Astrocyte (in vitro differentiated cells and primary cell): ENCODE data around the gene XCR1. TPM values are rescaled to one million over a fixed set of nuclear protein-coding genes. Genes with fewer than 3 reads are reported as not detected.

Experiments
- DNase-seq: peaks from one replicate; pipeline ENCODE4 v3.0.0-alpha.2; 2010; ENCODE audit warnings: low read depth
- FAIRE-seq: peaks from 2 replicates; lab custom pipeline; 2011; peaks lifted over from hg19 to GRCh38; lab: Jason Lieb, UNC
- H2AFZ ChIP-seq: 2 replicates; pipeline ENCODE4 v1.6.0; 2012; ENCODE audit warnings: low read depth, low read length, inconsistent platforms
- H3K27ac ChIP-seq: 2 replicates; pipeline ENCODE4 v1.5.1; 2011; ENCODE audit warnings: low read depth, low read length, inconsistent platforms
- H3K27me3 ChIP-seq: 2 replicates; pipeline ENCODE4 v1.6.0; 2011; ENCODE audit warnings: low read length, inconsistent platforms; ENCODE audit not compliant: insufficient read depth
- H3K36me3 ChIP-seq: 2 replicates; pipeline ENCODE4 v1.5.1; 2011; ENCODE audit warnings: low read length, inconsistent platforms; ENCODE audit not compliant: insufficient read depth
- H3K4me1 ChIP-seq: 2 replicates; pipeline ENCODE4 v1.5.1; 2011; ENCODE audit warnings: low read length, inconsistent platforms; ENCODE audit not compliant: insufficient read depth
- H3K4me2 ChIP-seq: 2 replicates; pipeline ENCODE4 v1.6.0; 2012; ENCODE audit warnings: low read length, inconsistent platforms
- H3K4me3 ChIP-seq: 2 replicates; pipeline ENCODE4 v1.5.1; 2011; ENCODE audit warnings: low read depth, mild to moderate bottlenecking, low read length, inconsistent platforms; ENCODE audit not compliant: insufficient read depth
- H3K79me2 ChIP-seq: 2 replicates; pipeline ENCODE4 v1.6.0; 2012; ENCODE audit warnings: mild to moderate bottlenecking, low read length, inconsistent platforms; ENCODE audit not compliant: insufficient read depth
- H3K9ac ChIP-seq: 2 replicates; pipeline ENCODE4 v1.6.0; 2012; ENCODE audit warnings: mild to moderate bottlenecking, low read length, inconsistent platforms
- H3K9me3 ChIP-seq: 2 replicates; pipeline ENCODE4 v1.5.1; 2012; ENCODE audit warnings: low read depth, mild to moderate bottlenecking, low read length, inconsistent platforms; ENCODE audit not compliant: insufficient read depth
- H4K20me1 ChIP-seq: 2 replicates; pipeline ENCODE4 v1.6.0; 2012; ENCODE audit warnings: low read length, inconsistent platforms; ENCODE audit not compliant: insufficient read depth
- H3K27ac Mint-ChIP-seq: one replicate; pipeline ENCODE4 v1.8.0; 2021; ENCODE audit warnings: mild to moderate bottlenecking, mixed read lengths; ENCODE audit not compliant: unreplicated experiment
- H3K27me3 Mint-ChIP-seq: one replicate; pipeline ENCODE4 v1.8.0; 2021; ENCODE audit warnings: low read depth, mixed read lengths; ENCODE audit not compliant: unreplicated experiment
- H3K36me3 Mint-ChIP-seq: one replicate; pipeline ENCODE4 v1.8.0; 2021; ENCODE audit warnings: low read depth, mixed read lengths; ENCODE audit not compliant: unreplicated experiment
- H3K4me1 Mint-ChIP-seq: one replicate; pipeline ENCODE4 v1.8.0; 2021; ENCODE audit warnings: low read depth, mixed read lengths; ENCODE audit not compliant: unreplicated experiment
- H3K4me3 Mint-ChIP-seq: one replicate; pipeline ENCODE4 v1.8.0; 2021; ENCODE audit warnings: mild to moderate bottlenecking, moderate library complexity, mixed read lengths; ENCODE audit not compliant: unreplicated experiment
- H3K9me3 Mint-ChIP-seq: one replicate; pipeline ENCODE4 v1.8.0; 2021; ENCODE audit warnings: mild to moderate bottlenecking, mixed read lengths; ENCODE audit not compliant: unreplicated experiment
- EZH2 ChIP-seq: IDR thresholded peaks from 2 replicates; pipeline ENCODE4 v1.6.1; 2012; ENCODE audit warnings: mild to moderate bottlenecking, low read length, inconsistent platforms; ENCODE audit not compliant: insufficient read depth
- total RNA-seq: library from RNA; stranded (reverse); gene quantifications from 2 replicates; pipeline ENCODE4 v1.2.1, GENCODE V29; 2021
- TF ChIP-seq, protein P1 (sequence below): IDR thresholded peaks from 2 replicates; pipeline ENCODE4 v1.5.1; 2011; ENCODE audit warnings: low read depth, mild to moderate bottlenecking, inconsistent platforms, low read length, moderate library complexity; ENCODE audit not compliant: insufficient read depth

The XCR1 gene
- total RNA-seq, 1 donor from 2014 or later, result not detected

DNA sequence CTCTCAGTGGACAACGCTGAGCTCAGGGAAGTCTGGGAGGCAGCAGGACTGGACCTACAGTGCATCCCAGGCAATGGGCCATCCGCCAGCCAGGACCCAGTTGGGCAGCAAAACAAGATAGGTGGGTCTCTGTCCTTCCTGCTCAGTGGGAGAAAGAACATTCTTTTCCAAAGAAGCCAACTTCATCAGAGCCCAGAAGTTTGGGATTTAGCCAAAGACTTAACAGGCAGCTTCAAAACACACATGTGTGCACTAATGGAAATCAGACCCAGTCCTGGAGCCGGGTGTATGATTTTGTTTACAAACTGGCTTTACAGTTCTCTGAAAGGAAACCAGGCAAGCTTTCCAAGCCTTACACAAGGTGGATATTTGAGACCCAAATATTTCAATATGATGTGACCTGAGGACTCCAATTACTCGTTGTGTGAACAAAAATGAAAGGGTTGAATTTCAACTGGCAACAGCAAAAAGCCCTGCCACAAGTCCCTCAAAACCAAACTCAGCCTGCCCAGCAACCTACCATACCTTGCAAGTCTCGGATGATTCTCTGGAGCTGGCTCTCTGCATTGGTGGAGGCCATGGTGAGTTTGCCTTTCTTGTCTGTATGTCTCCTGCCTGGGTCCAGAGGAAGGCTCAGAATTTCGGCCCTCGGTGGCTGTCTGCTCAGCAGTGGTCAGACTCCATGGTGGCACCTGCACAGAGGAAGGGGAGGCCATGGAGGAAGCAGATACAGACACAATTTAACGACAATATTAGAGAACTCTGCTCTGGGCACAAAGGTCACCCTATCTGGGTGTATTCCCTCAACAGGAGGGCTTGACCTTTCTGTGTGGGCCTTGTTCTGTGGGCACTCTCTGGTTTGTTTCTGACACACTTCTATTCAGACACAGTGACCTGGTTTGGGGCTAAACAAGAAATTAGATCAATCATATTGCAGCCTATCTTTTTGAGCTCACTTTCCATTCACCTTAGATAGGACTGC lies 42.7 kb downstream of the XCR1 start:
- H3K4me1 Mint-ChIP-seq, result peaks cover 46% of the 10 kb centered on the region
- H3K36me3 ChIP-seq, result peaks cover 3% of the 10 kb centered on the region
- FAIRE-seq (no peak), DNase-seq (no peak)
- no peaks in the 10 kb centered on the region for H3K9me3 ChIP-seq
- H3K4me3 Mint-ChIP-seq, result no peak overlapping the region
- H3K4me3 ChIP-seq, result no peak overlapping the region
- TF ChIP-seq, protein P1, sequence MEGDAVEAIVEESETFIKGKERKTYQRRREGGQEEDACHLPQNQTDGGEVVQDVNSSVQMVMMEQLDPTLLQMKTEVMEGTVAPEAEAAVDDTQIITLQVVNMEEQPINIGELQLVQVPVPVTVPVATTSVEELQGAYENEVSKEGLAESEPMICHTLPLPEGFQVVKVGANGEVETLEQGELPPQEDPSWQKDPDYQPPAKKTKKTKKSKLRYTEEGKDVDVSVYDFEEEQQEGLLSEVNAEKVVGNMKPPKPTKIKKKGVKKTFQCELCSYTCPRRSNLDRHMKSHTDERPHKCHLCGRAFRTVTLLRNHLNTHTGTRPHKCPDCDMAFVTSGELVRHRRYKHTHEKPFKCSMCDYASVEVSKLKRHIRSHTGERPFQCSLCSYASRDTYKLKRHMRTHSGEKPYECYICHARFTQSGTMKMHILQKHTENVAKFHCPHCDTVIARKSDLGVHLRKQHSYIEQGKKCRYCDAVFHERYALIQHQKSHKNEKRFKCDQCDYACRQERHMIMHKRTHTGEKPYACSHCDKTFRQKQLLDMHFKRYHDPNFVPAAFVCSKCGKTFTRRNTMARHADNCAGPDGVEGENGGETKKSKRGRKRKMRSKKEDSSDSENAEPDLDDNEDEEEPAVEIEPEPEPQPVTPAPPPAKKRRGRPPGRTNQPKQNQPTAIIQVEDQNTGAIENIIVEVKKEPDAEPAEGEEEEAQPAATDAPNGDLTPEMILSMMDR, result no peak
- TF ChIP-seq EZH2, result no peak
- H3K36me3 Mint-ChIP-seq, result peaks cover 5% of the 10 kb centered on the region
- no peaks in the 10 kb centered on the region for H3K27me3 ChIP-seq
- no peak overlapping the region for H3K27ac ChIP-seq
- no peak overlapping the region for H3K9ac ChIP-seq
- no peak overlapping the region for H3K4me2 ChIP-seq
- no peaks in the 10 kb centered on the region for H3K9me3 Mint-ChIP-seq
- peaks cover 49% of the 10 kb centered on the region for H3K4me1 ChIP-seq
- H3K27me3 Mint-ChIP-seq, result no peaks in the 10 kb centered on the region
- peaks cover 16% of the 10 kb centered on the region for H3K79me2 ChIP-seq
- no peak overlapping the region for H2AFZ ChIP-seq
- no peak overlapping the region for H3K27ac Mint-ChIP-seq
- H4K20me1 ChIP-seq, result peaks cover 13% of the 10 kb centered on the region

DNA sequence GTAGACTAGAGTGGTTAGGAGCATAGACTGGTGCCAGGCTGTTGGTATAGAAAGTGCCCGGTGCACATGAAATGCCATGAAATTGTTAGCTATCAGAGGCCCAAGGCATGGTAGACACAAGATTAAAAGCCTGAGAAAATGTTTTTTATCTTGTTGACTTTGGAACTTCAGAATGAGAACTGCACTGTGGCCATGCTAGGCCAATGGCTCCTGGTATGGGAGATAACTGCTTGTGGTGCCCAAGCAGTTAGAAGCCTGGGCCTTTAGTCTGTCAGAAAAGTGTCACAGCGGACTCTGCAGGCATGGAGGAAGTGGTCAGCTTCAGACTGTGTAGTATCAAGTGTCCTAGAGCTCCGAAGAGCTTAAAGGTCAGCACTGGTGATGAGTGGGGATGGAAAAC lies 43.5 kb downstream of the XCR1 start:
- Mint-ChIP-seq H3K9me3 (no peaks in the 10 kb centered on the region), H3K27me3 (no peaks in the 10 kb centered on the region), H3K4me3 (no peak overlapping the region), H3K4me1 (peaks cover 41% of the 10 kb centered on the region), H3K27ac (no peak overlapping the region), H3K36me3 (peaks cover 7% of the 10 kb centered on the region)
- no peak for DNase-seq
- peaks cover 42% of the 10 kb centered on the region for H3K4me1 ChIP-seq
- H3K27ac ChIP-seq, result no peak overlapping the region
- H2AFZ ChIP-seq, result no peak overlapping the region
- H3K27me3 ChIP-seq, result no peaks in the 10 kb centered on the region
- no peaks in the 10 kb centered on the region for H3K9me3 ChIP-seq
- peaks cover 16% of the 10 kb centered on the region for H3K79me2 ChIP-seq
- H3K4me3 ChIP-seq, result no peak overlapping the region
- peaks cover 7% of the 10 kb centered on the region for H3K36me3 ChIP-seq
- TF ChIP-seq EZH2, result no peak
- TF ChIP-seq, protein P1, result no peak
- H3K9ac ChIP-seq, result no peak overlapping the region
- no peak for FAIRE-seq
- H4K20me1 ChIP-seq, result peaks cover 13% of the 10 kb centered on the region
- H3K4me2 ChIP-seq, result no peak overlapping the region
